HEK293 (cell line): ENCODE measurements around the gene TMOD1.

ENCODE experiments used
- CTCF ChIA-PET: fragments of 350-600 bp; formaldehyde crosslinking; extraction: SDS; loops from one replicate; lab custom pipeline; 2021; ENCODE audit warnings: antibody characterized with exemption; lab: Yijun Ruan, JAX
- POLR2A ChIA-PET: fragments of 300-600 bp; formaldehyde crosslinking; extraction: SDS; loops from one replicate; lab custom pipeline; 2020; ENCODE audit warnings: antibody characterized with exemption, inconsistent platforms; lab: Yijun Ruan, JAX
- H3K27ac ChIP-seq: fragments of 200-500 bp; sonication (Bioruptor generic); 2 replicates; pipeline ENCODE4 v1.5.1; 2014; ENCODE audit warnings: low read depth, low read length, control low read depth, inconsistent platforms; ENCODE audit errors: extremely low read depth
- H3K36me3 ChIP-seq, 2 experiments: fragments of 200-500 bp in 1 of 2; sonication (Bioruptor generic) in 1 of 2; 1 replicate in 1 of 2; 2 replicates in 1 of 2; pipeline ENCODE4 v1.5.1; 2014 to 2017; ENCODE audit warnings: inconsistent platforms in 2 of 2, low read length in 2 of 2; ENCODE audit not compliant: control insufficient read depth in 2 of 2, insufficient read depth in 1 of 2
- H3K4me1 ChIP-seq: fragments of 200-500 bp; sonication (Bioruptor generic); 2 replicates; pipeline ENCODE4 v1.5.1; 2014; ENCODE audit warnings: mild to moderate bottlenecking, low read length, inconsistent platforms; ENCODE audit not compliant: control insufficient read depth, insufficient read depth
- H3K4me3 ChIP-seq: 2 replicates; pipeline ENCODE4 v1.5.1; 2011; ENCODE audit warnings: low read depth, mild to moderate bottlenecking, control low read depth, low read length, moderate library complexity
- H3K9me3 ChIP-seq: fragments of 200-500 bp; sonication (Bioruptor generic); 2 replicates; pipeline ENCODE4 v1.5.1; 2014; ENCODE audit warnings: low read depth, low read length, inconsistent platforms; ENCODE audit not compliant: control insufficient read depth, insufficient read depth
- GLI2 ChIP-seq: fragments of 450-650 bp; formaldehyde crosslinking; IDR thresholded peaks from 2 replicates; pipeline ENCODE4; 2017; ENCODE audit warnings: missing biosample characterization, missing genetic modification characterization, low read depth, borderline replicate concordance
- KLF17 ChIP-seq: fragments of 450-650 bp; formaldehyde crosslinking; IDR thresholded peaks from 2 replicates; pipeline ENCODE4 v1.5.1; 2016; ENCODE audit warnings: missing biosample characterization, missing genetic modification characterization
- KLF8 ChIP-seq: fragments of 450-650 bp; formaldehyde crosslinking; IDR thresholded peaks from 2 replicates; pipeline ENCODE4 v1.5.1; 2016; ENCODE audit warnings: missing biosample characterization, missing genetic modification characterization
- PRDM6 ChIP-seq: fragments of 450-650 bp; formaldehyde crosslinking; IDR thresholded peaks from 2 replicates; pipeline ENCODE4 v1.5.1; 2017; ENCODE audit warnings: missing biosample characterization, missing genetic modification characterization
- ZBTB48 ChIP-seq: fragments of 450-650 bp; formaldehyde crosslinking; IDR thresholded peaks from 2 replicates; pipeline ENCODE4 v1.5.1; 2016; ENCODE audit warnings: missing biosample characterization, missing genetic modification characterization
- ZBTB49 ChIP-seq: fragments of 450-650 bp; formaldehyde crosslinking; IDR thresholded peaks from 2 replicates; pipeline ENCODE4 v1.5.1; 2016; ENCODE audit warnings: missing biosample characterization, missing genetic modification characterization, low read depth
- ZIC2 ChIP-seq: fragments of 450-650 bp; formaldehyde crosslinking; IDR thresholded peaks from 2 replicates; pipeline ENCODE4 v1.5.1; 2016; ENCODE audit warnings: missing biosample characterization, missing genetic modification characterization
- ZNF362 ChIP-seq: fragments of 450-650 bp; formaldehyde crosslinking; IDR thresholded peaks from 2 replicates; pipeline ENCODE4 v1.5.1; 2016; ENCODE audit warnings: missing biosample characterization, missing genetic modification characterization
- ZNF521 ChIP-seq: fragments of 450-650 bp; formaldehyde crosslinking; IDR thresholded peaks from 2 replicates; pipeline ENCODE4 v1.5.1; 2017; ENCODE audit warnings: missing biosample characterization, mild to moderate bottlenecking, missing genetic modification characterization
- ZNF791 ChIP-seq: fragments of 450-650 bp; formaldehyde crosslinking; IDR thresholded peaks from 2 replicates; pipeline ENCODE4 v1.5.1; 2016; ENCODE audit warnings: missing biosample characterization, missing genetic modification characterization

The TMOD1 gene

GRCh38 chr9:97592126-97592525 is 90.7 kb downstream of the TMOD1 start:
- Histone ChIP-seq H3K36me3 (peaks cover 0 to 36% of the 10 kb centered on the region in 2 experiments; a peak in 1 of 3 replicates), H3K9me3 (no peaks in the 10 kb centered on the region), H3K4me3 (no peak overlapping the region), H3K4me1 (no peaks in the 10 kb centered on the region), H3K27ac (no peak overlapping the region)
- TF ChIP-seq ZNF362 (tag by site-specific recombination) (no peak), ZBTB49 (tag by site-specific recombination) (no peak), ZIC2 (tag by site-specific recombination) (peak; percentile 21; the same call in 1 of the 2 replicates), ZNF791 (no peak), KLF17 (no peak), PRDM6 (tag by site-specific recombination) (peak; percentile 46), ZNF521 (tag by site-specific recombination) (no peak)
- CTCF ChIA-PET, result interaction anchor here (0.6 to 4.8 kb wide), 4 partner anchors 12 to 124 kb away, joined by 3 to 38 read pairs (median 3); no protein-coding TSS in a partner anchor
- POLR2A ChIA-PET, result no interaction called here

- Histone ChIP-seq H3K36me3 (peaks cover 0 to 36% of the 10 kb centered on the region in 2 experiments; a peak in 1 of 3 replicates), H3K4me1 (no peaks in the 10 kb centered on the region), H3K9me3 (no peaks in the 10 kb centered on the region)
- CTCF ChIA-PET, result interaction anchor here (0.7 to 4.8 kb wide), 2 partner anchors 125 to 208 kb away, joined by 3 to 38 read pairs; no protein-coding TSS in a partner anchor
- TF ChIP-seq ZBTB48, result 0 out of 2 replicates have a peak, but pooled peaks have one; percentile 16
- TF ChIP-seq GLI2, result no peak
- TF ChIP-seq, all 188 proteins: peak for 1
- no peak overlapping the region for H3K4me3 ChIP-seq
- POLR2A ChIA-PET, result no interaction called here
- no peak overlapping the region for H3K27ac ChIP-seq
Observed at GRCh38 chr9:97593960-97594359, 92.5 kb downstream of the TMOD1 start.

- Histone ChIP-seq H3K36me3 (peaks cover 0 to 39% of the 10 kb centered on the region in 2 experiments; a peak in 1 of 3 replicates), H3K9me3 (no peaks in the 10 kb centered on the region), H3K27ac (no peak overlapping the region), H3K4me1 (no peaks in the 10 kb centered on the region), H3K4me3 (no peak overlapping the region)
- ChIA-PET CTCF (interaction anchor here (1.1 to 5.7 kb wide), 3 partner anchors 18 to 208 kb away, joined by 3 to 102 read pairs (median 38); no protein-coding TSS in a partner anchor), POLR2A (no interaction called here)
- TF ChIP-seq KLF8 (tag by site-specific recombination) (no peak), ZIC2 (tag by site-specific recombination) (peak; percentile 57)
Observed at GRCh38 chr9:97594381-97594921, 93.0 kb downstream of the TMOD1 start.
